Renal cortex interstitium (tissue), 11 donors: Measurements from ENCODE around the gene STAT3. TPM values are rescaled to one million over a fixed set of nuclear protein-coding genes. Genes with fewer than 3 reads are reported as not detected.

Source experiments
- DNase-seq, 11 donors: peaks; one replicate each; pipeline ENCODE4 v3.0.0-alpha.2; 2013; ENCODE audit warnings: low read depth in 9 of 11, low spot score in 4 of 11; ENCODE audit errors: extremely low read depth in 1 of 11
- polyA plus RNA-seq, 3 donors: library from polyadenylated mRNA; unstranded; fragments of 120-200 nt; gene quantifications; one replicate each; pipeline ENCODE4 v1.2.1, GENCODE V29; 2013; ENCODE audit not compliant: insufficient read length in 3 of 3

Gene STAT3
- polyA plus RNA-seq, 3 donors = 58.1 to 81.2 (median 58.9) TPM

DNA sequence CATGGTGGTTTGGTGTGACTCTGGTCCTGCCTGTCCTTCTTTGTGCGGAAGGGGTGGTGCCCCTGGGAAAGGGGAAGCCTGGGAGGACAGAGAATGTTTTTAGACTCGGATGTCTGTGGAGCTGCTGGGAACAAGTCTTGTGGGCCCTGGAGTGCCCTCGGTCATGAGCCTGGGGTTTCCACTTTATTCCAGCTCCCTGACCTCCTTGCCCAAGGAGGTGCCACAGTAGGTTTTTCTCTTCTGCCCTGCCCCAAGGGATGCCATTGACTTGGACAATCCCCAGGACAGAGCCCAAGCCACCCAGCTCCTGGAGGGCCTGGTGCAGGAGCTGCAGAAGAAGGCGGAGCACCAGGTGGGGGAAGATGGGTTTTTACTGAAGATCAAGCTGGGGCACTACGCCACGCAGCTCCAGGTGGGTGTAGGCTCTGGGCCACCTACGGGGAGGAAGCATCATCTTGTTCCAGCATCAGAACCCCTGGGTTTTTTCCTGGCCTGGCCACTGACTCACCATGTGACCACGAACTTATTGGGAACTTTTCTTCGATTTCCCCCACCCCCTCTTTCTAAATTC, 98.5 kb downstream of the STAT3 start:
- no peak for DNase-seq

DNA sequence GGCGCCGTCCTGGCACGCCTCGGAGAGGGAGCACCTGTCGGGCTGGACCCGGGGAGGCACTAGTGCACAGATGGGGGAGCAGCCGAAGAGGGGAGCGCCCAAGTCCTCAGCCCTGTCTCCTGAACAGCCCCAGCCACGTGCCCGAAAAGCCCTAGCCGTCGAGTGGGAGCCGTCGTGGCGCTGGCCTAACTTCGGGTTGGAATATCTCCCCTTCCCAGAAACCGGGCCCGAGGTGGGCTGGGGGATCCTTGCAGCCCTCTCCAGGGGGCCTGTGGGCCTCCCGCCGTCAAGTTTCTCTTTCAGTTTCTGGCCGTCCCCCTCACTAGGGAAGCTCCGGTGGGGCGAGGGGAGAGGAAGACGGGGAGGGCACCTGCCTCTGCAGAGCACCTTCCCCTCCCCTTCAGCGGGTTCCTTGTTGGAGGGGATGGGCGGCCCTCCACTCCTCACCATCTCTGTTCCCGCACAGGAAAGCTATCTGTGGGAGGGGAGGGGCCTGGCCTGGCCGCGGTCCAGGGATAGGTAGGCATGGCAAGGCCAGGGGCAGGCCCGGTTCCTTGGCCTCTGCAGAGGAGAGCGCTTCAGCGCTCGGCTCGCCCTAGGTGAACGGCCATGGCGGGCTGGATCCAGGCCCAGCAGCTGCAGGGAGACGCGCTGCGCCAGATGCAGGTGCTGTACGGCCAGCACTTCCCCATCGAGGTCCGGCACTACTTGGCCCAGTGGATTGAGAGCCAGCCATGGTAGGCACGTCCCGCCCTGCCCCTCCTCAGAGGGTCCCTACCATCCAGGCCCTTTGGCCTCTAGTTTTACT, 99.2 kb downstream of the STAT3 start:
- no peak for DNase-seq

DNA sequence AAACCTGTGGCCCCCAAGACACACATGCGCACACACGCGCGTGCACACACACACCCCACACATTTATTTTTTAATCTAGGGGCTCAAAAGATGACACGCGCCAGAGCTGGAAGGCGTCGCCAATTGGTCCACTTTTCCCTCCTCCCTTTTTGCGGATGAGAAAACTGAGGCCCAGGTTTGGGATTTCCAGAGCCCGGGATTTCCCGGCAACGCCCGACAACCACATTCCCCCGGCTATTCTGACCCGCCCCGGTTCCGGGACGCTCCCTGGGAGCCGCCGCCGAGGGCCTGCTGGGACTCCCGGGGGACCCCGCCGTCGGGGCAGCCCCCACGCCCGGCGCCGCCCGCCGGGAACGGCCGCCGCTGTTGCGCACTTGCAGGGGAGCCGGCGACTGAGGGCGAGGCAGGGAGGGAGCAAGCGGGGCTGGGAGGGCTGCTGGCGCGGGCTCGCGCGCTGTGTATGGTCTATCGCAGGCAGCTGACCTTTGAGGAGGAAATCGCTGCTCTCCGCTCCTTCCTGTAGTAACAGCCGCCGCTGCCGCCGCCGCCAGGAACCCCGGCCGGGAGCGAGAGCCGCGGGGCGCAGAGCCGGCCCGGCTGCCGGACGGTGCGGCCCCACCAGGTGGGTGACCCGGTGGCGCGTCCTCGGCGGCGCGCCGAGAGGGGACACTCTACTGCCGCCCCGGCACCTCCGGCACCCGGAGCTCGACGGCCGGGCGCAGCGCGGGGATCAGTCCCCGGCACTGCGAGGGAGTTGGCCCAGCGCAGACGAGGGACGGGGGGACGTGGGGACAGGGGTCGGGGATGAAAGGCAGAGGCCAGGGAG, 100.1 kb downstream of the STAT3 start, which contains the start of gene STAT5A:
TSS of gene STAT5A (plus strand) at position 522 of the 826 bp plus-strand sequence. CDS start 914 bp downstream, outside the sequence.
- DNase-seq = peak in 8 of 11 donors; percentile 64 to 79 (median 72)

DNA sequence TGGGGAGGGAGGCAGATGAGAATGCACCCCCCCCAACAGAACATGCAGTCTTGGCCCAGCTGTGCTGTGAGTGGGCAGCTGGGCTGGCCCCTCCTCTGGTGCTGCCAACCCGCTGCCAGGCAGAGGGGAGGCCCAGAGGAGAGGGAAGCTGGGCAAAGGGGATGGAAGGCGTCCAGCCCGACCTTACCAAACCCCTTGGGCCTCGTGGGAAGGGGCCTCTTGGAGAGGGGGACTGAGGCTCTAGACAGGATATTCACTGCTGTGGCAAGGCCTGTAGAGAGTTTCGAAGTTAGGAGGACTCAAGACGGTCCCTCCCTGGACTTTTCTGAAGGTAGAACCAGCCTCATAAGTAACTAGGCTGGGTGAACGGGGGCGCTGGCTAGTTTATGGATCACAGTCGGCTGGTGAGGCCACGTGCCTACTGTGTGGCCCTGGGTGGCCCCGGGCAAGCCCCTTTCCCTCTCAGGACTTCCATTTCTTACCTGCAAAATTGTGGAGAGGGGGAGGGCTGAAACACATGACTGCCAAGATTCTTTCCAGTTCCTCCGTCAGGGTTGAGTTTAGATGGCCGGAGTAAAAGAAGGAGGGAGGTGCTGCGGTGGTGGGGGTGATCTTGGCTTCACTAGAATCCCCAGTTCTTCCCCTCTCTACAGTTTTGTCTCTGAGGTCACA, 100.8 kb downstream of the STAT3 start:
- DNase-seq = no peak

DNA sequence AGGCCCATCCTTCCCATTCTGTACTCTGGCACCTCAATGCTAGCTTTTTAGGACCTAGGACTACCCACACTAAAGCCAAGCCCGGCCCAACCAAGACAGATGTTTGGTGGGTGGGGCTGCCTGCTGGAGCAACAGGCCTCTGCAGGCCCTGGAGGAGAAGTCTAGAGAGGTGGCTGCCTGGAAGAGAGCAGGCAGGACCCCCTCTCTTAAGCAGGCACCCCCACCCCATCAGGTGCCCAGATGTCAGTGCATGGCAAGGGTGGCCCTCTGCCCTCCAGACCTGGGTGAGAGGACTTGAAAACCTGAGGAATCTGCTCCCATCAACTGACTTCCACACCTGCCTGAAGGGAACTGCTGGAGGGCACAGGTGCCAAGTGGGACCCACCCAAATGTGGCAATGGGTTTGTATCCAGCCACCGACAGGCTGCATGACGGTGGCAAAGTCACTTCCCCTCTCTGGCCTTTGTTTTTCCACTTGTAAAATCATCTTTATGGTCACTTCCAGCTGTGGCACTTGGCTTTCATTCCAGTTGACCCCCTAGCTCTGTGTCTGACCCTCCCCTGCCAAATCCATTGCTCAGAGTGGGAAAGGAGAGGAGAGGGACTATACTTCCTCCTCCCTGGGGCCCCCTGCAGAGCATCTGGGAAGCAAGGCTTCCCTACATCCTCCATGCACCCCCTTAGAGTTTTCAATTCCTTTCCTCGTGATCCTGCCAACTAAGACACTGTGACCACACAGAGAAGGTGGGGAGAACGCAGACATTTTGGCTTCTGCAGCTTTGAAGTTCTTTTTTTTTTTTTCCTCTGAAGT, 101.6 kb downstream of the STAT3 start:
- no peak for DNase-seq

DNA sequence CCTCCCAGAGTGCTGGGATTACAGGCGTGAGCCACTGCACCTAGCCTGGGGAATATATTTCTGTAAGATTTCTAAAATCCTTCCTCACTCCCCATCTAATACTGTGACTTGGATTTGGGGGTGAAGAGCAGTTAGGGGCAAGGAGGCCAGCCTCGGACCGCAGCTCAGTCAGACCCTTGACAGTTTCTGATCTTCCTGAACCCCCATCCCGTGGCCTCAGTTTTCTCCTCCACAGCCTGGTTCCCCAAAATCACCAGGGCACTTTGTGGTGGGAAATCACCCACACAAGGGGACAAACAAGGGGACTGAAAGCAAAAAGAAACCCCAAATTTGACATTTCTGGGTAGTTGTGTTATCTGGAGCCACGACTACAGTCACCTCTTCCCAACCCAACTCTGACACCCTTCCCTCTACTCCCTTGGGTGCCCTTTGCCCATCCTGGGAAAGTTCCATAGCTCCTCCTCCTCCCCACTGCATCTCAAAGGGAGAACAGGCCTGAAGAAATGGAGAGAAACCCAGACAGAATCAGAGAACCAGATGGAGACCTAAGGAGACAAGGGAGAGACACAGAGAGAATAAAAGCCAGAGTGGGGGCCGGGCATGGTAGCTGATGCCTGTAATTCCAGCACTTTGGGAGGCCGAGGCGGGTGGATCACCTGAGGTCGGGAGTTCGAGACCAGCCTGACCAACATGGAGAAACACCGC, 102.7 kb downstream of the STAT3 start:
- no peak for DNase-seq

DNA sequence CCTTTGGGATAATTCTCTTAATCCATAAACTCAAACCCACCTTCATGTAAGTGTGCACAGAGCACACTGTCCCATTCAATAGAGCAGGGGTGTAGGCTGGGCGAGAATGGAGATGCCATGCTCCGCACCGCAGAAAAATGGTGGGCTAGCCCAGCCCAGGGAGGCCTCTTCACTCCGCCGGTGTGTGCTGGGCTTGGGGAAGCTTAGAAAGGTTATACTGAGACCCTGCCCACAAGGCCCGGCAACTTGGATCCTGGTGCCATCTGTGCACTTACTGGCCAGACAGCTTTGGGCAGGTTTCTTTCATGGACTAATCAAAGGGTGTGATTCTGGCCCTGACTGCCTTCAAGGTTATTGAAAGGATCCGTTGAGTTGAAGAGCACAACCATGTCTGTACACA, 103.7 kb downstream of the STAT3 start:
- no peak for DNase-seq

DNA sequence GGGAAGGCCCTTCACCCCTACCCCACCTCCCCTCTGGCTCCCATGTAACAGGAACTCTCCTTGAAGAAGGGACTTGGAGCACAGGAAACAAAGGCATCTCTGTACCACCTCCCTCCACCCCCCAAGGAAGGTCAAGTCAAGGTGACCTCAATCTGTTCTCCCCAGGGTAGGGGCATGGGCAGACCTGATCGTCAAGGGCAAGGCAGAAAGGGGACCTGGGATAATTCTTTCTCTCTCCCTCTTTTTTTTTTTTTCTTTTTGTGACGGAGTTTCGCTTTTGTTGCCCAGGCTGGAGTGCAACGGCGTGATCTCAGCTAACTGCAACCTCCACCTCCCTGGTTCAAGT, 104.2 kb downstream of the STAT3 start:
- no peak for DNase-seq

DNA sequence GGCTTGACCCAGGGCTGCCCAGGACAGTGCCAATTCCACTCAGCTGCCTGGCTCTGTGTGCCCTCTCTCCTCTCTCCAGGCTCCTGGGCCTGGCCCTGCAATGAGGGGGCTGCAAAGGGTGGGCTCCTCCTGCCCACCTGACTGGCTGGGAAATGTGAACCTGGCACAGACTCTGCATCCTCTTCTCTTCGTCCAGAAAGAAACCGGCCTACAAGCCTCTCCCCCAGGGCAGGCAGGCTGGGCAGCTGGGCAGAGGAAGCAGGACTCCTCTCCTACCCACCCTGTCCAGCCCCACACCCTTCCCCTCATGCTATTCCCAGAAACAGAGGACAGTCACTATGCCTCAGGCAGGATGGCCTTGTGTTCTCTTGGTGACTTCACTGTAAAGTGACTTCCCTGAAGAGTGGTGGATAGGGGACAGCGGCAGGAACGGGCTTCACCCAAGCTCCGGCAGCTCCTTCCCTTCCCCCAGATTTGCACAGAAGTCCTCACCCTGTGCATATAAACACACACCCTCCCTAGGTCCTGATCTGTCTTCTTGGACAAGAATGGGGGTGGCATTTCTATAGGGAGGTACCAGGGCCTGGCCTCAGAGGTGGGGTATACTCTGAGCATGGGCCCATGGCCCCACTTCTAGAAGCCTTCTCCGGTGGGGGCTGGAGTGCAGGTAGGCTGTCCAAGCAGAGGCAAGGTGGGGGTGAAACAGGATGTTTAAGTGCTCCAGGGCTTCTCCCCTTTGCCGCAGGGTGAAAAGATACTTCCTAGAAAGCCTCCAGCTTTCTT, 104.8 kb downstream of the STAT3 start:
- DNase-seq = no peak

DNA sequence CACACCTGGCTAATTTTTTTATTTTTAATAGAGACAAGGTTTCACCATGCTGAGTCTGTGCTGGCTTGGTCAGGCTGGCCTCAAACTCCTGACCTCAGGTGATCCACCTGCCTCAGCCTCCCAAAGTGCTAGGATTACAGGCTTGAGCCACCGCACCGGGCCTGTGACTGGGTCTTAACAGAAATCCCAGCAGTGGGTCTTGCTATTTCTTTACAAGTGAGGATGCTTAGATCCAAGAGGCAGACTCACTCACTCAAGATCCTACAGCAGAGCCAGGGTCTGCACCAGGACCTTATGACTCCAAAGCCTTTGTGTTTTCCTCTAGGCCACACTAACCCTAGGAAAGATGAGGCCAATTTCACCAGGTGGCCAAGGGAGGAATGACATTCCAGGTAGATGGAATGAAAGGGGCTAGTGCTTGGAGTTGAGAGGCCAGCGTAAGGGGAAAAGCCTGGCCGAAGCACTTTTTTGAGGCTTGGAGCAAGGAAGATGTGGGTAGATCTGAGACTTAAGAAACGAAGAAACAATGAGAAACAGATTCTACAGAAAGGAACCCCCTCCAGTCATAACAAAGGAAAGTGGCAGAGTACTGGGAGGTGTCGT, 105.7 kb downstream of the STAT3 start:
- DNase-seq = no peak

DNA sequence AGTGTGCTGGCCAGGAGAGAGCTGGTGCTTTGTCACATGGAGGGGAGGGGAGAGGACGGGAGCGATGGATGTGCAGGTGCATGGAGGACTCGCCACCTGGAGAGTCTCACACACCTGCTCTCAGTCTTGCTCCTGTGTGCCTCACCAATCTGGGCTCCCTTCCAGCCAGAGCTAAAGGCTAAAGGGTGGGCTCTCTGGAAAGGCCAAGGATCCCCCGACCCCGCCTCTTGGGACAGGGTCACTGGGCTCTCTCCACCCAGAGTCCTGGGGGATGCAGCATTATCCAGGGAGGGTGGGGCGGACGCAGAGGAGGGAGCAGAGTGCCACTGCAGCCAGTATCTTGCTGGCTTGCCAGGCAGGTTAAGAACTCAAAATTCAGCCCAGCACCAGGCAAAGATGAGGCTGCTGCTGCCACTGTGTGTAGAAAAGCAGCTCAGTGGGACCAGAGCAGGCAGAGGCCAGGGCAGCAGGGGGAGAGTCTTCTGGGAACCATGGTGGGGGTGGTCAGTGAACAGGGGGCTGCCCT, 106.6 kb downstream of the STAT3 start:
- no peak for DNase-seq

DNA sequence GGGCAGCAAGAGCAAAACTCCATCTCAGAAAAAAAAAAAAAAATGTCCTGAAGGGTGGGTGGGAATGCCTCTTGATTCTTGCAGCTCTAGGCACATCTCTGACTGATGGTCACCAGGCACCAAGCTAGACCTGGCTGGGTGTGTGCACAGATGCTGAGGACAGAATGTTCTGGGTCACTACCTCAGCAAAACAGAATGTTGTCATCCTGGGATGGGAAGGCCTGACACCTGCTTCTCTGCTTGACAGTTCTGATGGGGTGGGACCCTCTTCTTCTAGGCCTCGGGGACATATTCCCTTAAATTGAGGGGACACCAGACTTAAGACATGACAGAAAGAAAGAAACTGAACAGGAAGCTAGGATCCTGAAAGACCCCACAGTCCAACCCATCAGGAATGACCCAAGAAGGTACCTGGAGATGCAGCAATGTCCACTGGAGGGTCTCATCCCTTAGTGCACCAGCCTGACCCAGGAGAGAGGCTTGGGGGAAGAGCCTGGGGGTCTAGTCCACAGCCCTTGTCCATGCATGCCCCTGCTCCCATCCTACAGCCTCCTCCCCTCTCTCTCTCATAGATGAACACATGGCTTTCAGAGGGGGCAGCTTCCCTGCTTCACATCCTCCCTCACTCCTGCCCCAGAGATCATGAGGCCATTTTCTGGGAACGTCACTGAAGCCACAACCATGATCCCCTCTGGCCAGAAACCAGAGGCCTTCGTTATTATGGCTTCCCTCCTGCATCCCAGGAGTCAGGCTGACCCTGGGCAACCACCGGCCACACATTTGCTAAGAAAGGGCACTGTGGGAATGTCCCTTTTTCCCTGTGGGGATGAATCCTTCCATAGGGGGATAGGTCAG, 108.2 kb downstream of the STAT3 start:
- DNase-seq = no peak

DNA sequence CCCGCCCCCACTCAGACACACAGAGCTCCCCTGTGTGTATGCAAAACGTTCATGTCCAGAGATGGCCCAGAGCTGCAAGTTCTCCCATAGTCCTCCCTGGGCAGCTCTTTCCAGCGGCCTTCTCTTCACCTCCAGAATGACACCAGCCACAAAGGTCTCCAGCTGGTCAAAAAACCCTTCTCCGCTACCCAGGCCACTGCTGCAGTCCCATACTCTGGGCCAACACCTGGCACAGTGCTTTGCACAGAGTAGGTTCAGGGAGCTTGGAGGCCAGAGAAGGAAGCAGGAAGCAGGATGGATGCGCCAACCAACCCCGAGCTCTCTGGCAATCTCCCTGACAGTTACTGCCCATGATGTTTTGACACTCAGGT, 110.9 kb downstream of the STAT3 start:
- no peak for DNase-seq

DNA sequence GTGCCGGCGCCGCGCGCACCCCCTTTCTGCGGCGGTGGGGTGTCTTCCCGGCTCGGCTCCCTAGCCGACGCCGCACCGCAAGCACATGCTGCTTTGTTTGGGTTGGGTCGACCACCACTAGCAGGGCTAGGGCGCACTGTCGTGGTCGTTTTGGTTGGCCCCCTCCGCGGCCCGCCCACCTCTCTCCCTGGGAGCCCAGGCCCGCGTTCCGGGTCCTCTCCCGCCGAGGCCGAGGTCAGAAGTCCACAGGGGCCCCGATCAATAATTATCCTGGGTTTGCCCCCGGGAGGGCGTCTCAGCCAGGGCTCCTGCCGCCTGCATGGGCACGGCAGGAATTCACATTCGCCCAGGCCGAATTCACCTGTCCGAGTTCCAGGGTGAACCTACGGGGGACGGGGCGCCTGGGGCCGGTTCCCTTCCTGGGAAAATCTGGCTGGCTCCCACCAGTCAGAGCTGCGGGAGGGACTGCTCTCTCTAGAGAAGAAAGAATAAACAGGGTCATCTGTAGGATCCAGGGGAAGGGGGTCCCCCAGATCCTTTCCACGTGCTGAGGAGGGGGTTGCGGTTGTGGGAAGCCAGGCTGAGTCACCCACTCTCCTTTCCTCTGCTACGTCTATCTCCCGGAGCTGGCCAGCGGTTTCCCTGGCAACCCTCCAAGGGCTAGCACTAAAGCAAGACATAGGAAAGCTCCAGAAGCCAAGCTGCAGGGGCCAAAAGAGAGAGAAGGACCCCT, 111.5 kb downstream of the STAT3 start:
- DNase-seq = peak in 4 of 11 donors; percentile 38 to 62 (median 43)

DNA sequence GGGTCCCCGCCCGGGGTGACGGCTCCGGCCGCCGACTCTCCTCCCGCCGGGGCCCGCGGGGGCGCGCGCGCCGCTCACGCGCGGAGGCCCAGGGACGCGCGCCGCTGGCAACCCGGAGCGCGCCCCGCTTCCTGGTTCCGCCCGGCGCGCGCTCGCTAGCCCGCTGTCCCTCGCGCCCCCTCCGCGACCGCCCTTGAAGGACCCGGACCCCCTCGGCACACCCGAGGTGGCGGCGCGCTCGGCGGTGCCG, 112.0 kb downstream of the STAT3 start, which contains the start of gene STAT5B:
TSS of gene STAT5B (minus strand) at position 33 of the 250 bp plus-strand sequence. CDS start 44,264 bp downstream, outside the sequence.
- peak in 7 of 11 donors; percentile 44 to 79 (median 67) for DNase-seq
